ENCODE data around the gene STAU1.
A peak's percentile ranks its signal among the peaks of the same experiment; 100 is the strongest.
"Not testable (repeated sequence)": the region's sequence is repeated elsewhere in the genome, so short reads cannot be mapped to it uniquely, and the experiment has no call there.

Gene STAU1

GRCh38 chr20:49169547-49169946, 18.6 kb downstream of the STAU1 start (continued):
- no peak for TF ChIP-seq ATF2 (tag by site-specific recombination; IDR thresholded peaks at IDR 0.05; ENCODE audit: low read depth)
- TF ChIP-seq ZNF660 (tag by site-specific recombination; IDR thresholded peaks at IDR 0.05): no peak
- no peak for TF ChIP-seq ZNF548 (tag by site-specific recombination; IDR thresholded peaks at IDR 0.05)

GRCh38 chr20:49168864-49169263, 19.3 kb downstream of the STAU1 start:
- peaks cover 9 to 21% of the 10 kb centered on the region in 2 experiments; a peak in 2 of 3 replicates for H3K36me3 ChIP-seq (ENCODE audit: control insufficient read depth in 2 of 2, insufficient read depth in 1 of 2, low read length in 2 of 2)
- peaks cover 15% of the 10 kb centered on the region for H3K4me1 ChIP-seq (ENCODE audit: control insufficient read depth, insufficient read depth, low read length)
- H3K9me3 ChIP-seq (ENCODE audit: control insufficient read depth, insufficient read depth, low read depth, low read length); H3K27ac ChIP-seq (ENCODE audit: extremely low read depth, low read depth, low read length); H3K4me3 ChIP-seq (ENCODE audit: low read depth, low read length): not testable (repeated sequence)
- peak; percentile 53 for TF ChIP-seq KLF1 (tag by site-specific recombination; IDR thresholded peaks at IDR 0.05)
- ChIA-PET POLR2A (interaction anchor here (0.7 kb wide), 1 partner anchor 14 kb away, joined by 3 read pairs; no protein-coding TSS in a partner anchor), CTCF (interaction anchor here (1.1 kb wide), 1 partner anchor 18 kb away, joined by 3 read pairs; no protein-coding TSS in a partner anchor)

GRCh38 chr20:49167811-49168507, 20.2 kb downstream of the STAU1 start:
- Histone ChIP-seq H3K4me3 (ENCODE audit: low read depth, low read length) (no peak overlapping the region), H3K27ac (ENCODE audit: extremely low read depth, low read depth, low read length) (no peak overlapping the region), H3K36me3 (ENCODE audit: control insufficient read depth in 2 of 2, insufficient read depth in 1 of 2, low read length in 2 of 2) (peaks cover 9 to 14% of the 10 kb centered on the region in 2 experiments; a peak in 2 of 3 replicates), H3K9me3 (ENCODE audit: control insufficient read depth, insufficient read depth, low read depth, low read length) (no peaks in the 10 kb centered on the region), H3K4me1 (ENCODE audit: control insufficient read depth, insufficient read depth, low read length) (peaks cover 15% of the 10 kb centered on the region)
- POLR2A ChIA-PET: interaction anchor here (0.7 kb wide), 1 partner anchor 15 kb away, joined by 3 read pairs; no protein-coding TSS in a partner anchor
- no peak for TF ChIP-seq ZSCAN30 (tag by site-specific recombination; IDR thresholded peaks at IDR 0.05)
- no peak for TF ChIP-seq ZNF843 (tag by site-specific recombination; IDR thresholded peaks at IDR 0.05)
- TF ChIP-seq PRDM4 (tag by site-specific recombination; IDR thresholded peaks at IDR 0.05): no peak
- TF ChIP-seq ZNF791 (tag by site-specific recombination; IDR thresholded peaks at IDR 0.05): no peak
- TF ChIP-seq ZNF221 (tag by site-specific recombination; IDR thresholded peaks at IDR 0.05; ENCODE audit: borderline replicate concordance): no peak
- no peak for TF ChIP-seq ZNF549 (tag by site-specific recombination; IDR thresholded peaks at IDR 0.05)
- TF ChIP-seq ZNF16 (tag by site-specific recombination; IDR thresholded peaks at IDR 0.05; ENCODE audit: low read depth): no peak
- no peak for TF ChIP-seq HOXD13 (CRISPR knock-in tag; IDR thresholded peaks at IDR 0.05; ENCODE audit: borderline replicate concordance)
- no peak for TF ChIP-seq ZNF391 (tag by site-specific recombination; IDR thresholded peaks at IDR 0.05; ENCODE audit: borderline replicate concordance, low read depth)
- TF ChIP-seq ZNF155 (tag by site-specific recombination; IDR thresholded peaks at IDR 0.05): no peak
- no peak for TF ChIP-seq ZNF600 (tag by site-specific recombination; IDR thresholded peaks at IDR 0.05)
- no peak for TF ChIP-seq ZBTB20 (tag by site-specific recombination; IDR thresholded peaks at IDR 0.05)
- no peak for TF ChIP-seq ZSCAN23 (tag by site-specific recombination; IDR thresholded peaks at IDR 0.05)
- TF ChIP-seq INSM2 (tag by site-specific recombination; IDR thresholded peaks at IDR 0.05): no peak
- no peak for TF ChIP-seq ZNF18 (tag by site-specific recombination; IDR thresholded peaks at IDR 0.05)
- TF ChIP-seq ZNF248 (tag by site-specific recombination; IDR thresholded peaks at IDR 0.05): no peak
- TF ChIP-seq SCRT1 (tag by site-specific recombination; IDR thresholded peaks at IDR 0.05; ENCODE audit: borderline replicate concordance): no peak
- no peak for TF ChIP-seq ZNF280C (tag by site-specific recombination; IDR thresholded peaks at IDR 0.05)
- CTCF ChIA-PET: interaction anchor here (0.6 to 2.5 kb wide), 5 partner anchors 17 to 104 kb away, joined by 3 to 13 read pairs (median 3); no protein-coding TSS in a partner anchor
